Trophoblast cell (in vitro differentiated cells and primary cell): Measurements from ENCODE around the gene CLNK.

ENCODE experiments used
- DNase-seq, 2 donors: peaks; one replicate each; pipeline ENCODE4 v3.0.0-alpha.2; 2016
- H2AFZ ChIP-seq: 2 replicates; pipeline ENCODE4 v1.6.1; 2013; ENCODE audit warnings: low read length, moderate library complexity, mild to moderate bottlenecking; ENCODE audit not compliant: insufficient read depth, poor library complexity
- H2AK5ac ChIP-seq: 2 replicates; pipeline ENCODE4 v1.6.1; 2013; ENCODE audit warnings: mild to moderate bottlenecking, low read length
- H2BK120ac ChIP-seq: 2 replicates; pipeline ENCODE4 v1.6.1; 2013; ENCODE audit warnings: low read length, mild to moderate bottlenecking, moderate library complexity; ENCODE audit not compliant: insufficient read depth, poor library complexity
- H2BK12ac ChIP-seq: 2 replicates; pipeline ENCODE4 v1.6.1; 2013; ENCODE audit warnings: mild to moderate bottlenecking, low read length, moderate library complexity
- H2BK5ac ChIP-seq: 2 replicates; pipeline ENCODE4 v1.6.1; 2013; ENCODE audit warnings: low read length, low read depth, moderate library complexity, mild to moderate bottlenecking; ENCODE audit not compliant: poor library complexity
- H3K14ac ChIP-seq: 2 replicates; pipeline ENCODE4 v1.6.1; 2013; ENCODE audit warnings: mild to moderate bottlenecking, low read length
- H3K18ac ChIP-seq: 2 replicates; pipeline ENCODE4 v1.6.1; 2013; ENCODE audit warnings: mild to moderate bottlenecking, low read length
- H3K23ac ChIP-seq: 2 replicates; pipeline ENCODE4 v1.6.1; 2013; ENCODE audit warnings: low read length
- H3K27ac ChIP-seq: 2 replicates; pipeline ENCODE4 v1.5.1; 2013; ENCODE audit warnings: low read depth, mild to moderate bottlenecking, inconsistent platforms, low read length, moderate library complexity
- H3K27me3 ChIP-seq: 2 replicates; pipeline ENCODE4 v1.6.1; 2013; ENCODE audit warnings: inconsistent platforms, mild to moderate bottlenecking, low read length, moderate library complexity; ENCODE audit not compliant: insufficient read depth
- H3K36me3 ChIP-seq, 2 experiments: 1 replicate in 1 of 2; 2 replicates in 1 of 2; pipeline ENCODE4 v1.6.1; 2013; ENCODE audit warnings: low read length in 2 of 2, mild to moderate bottlenecking in 2 of 2, moderate library complexity in 1 of 2; ENCODE audit not compliant: insufficient read depth in 2 of 2, control insufficient read depth in 1 of 2
- H3K4ac ChIP-seq: 2 replicates; pipeline ENCODE4 v1.6.1; 2013; ENCODE audit warnings: low read depth, mild to moderate bottlenecking, low read length, moderate library complexity
- H3K4me1 ChIP-seq, 2 experiments: 1 replicate in 1 of 2; 2 replicates in 1 of 2; pipeline ENCODE4 v1.6.1; 2013; ENCODE audit warnings: low read length in 2 of 2, mild to moderate bottlenecking in 2 of 2, moderate library complexity in 1 of 2; ENCODE audit not compliant: insufficient read depth in 2 of 2, control insufficient read depth in 1 of 2
- H3K4me2 ChIP-seq: 2 replicates; pipeline ENCODE4 v1.6.1; 2013; ENCODE audit warnings: inconsistent platforms, mild to moderate bottlenecking, low read length, moderate library complexity
- H3K4me3 ChIP-seq: 2 replicates; pipeline ENCODE4 v1.5.1; 2013; ENCODE audit warnings: mild to moderate bottlenecking, low read depth, low read length, inconsistent platforms
- H3K79me1 ChIP-seq: one replicate; pipeline ENCODE4 v1.6.1; 2013; ENCODE audit warnings: low read length
- H3K79me2 ChIP-seq: 2 replicates; pipeline ENCODE4 v1.6.1; 2013; ENCODE audit warnings: low read length, mild to moderate bottlenecking; ENCODE audit not compliant: control insufficient read depth, insufficient read depth, poor library complexity
- H3K9ac ChIP-seq: 2 replicates; pipeline ENCODE4 v1.6.1; 2013; ENCODE audit warnings: mild to moderate bottlenecking, low read length
- H3K9me3 ChIP-seq: 2 replicates; pipeline ENCODE4 v1.6.1; 2013; ENCODE audit warnings: low read depth, mild to moderate bottlenecking, control low read depth, inconsistent platforms, low read length; ENCODE audit not compliant: insufficient read depth
- H4K12ac ChIP-seq: 2 replicates; pipeline ENCODE4 v1.6.1; 2013; ENCODE audit warnings: low read depth, mild to moderate bottlenecking, low read length, moderate library complexity
- H4K8ac ChIP-seq: 2 replicates; pipeline ENCODE4 v1.6.1; 2013; ENCODE audit warnings: low read depth, mild to moderate bottlenecking, low read length, moderate library complexity
- H4K91ac ChIP-seq: one replicate; pipeline ENCODE4 v1.6.1; 2013; ENCODE audit warnings: low read depth, mild to moderate bottlenecking, low read length, moderate library complexity
- WGBS: extraction: QIAGEN DNeasy Blood & Tissue Kit; methylation state at CpG from one replicate; pipeline ENCODE4 v1.1.7; 2013; ENCODE audit warnings: missing lambda C conversion rate; ENCODE audit not compliant: insufficient read length, insufficient coverage; ENCODE audit errors: extremely low coverage; 5-methylcytosine and 5-hydroxymethylcytosine counted together

The CLNK gene

DNA sequence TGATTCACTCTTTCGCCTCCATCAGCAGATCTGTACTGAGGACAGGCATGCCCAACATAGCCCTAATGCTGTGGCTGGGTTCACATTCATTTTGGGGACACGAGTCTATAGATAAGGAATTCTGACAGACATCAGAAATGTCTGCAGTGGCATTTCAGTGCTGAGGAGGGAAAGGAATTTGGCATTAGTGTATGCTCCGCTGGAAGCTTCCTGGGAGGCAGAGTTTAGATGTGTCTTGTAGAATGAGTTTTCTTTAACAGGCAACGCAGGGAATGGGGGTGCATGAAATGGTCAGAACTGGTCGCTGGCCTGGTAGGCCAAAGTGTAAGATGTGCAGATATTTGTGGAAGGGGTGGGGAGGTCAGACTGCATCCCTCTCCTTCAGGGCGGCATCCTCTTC lies 183.8 kb downstream of the CLNK start:
- no peak overlapping the region for H3K18ac ChIP-seq
- H3K9ac ChIP-seq: no peak overlapping the region
- no peak overlapping the region for H4K91ac ChIP-seq

GRCh38 chr4:10496200-10496599 lies 188.4 kb downstream of the CLNK start:
- Histone ChIP-seq H3K4me2 (no peak overlapping the region), H3K9ac (no peak overlapping the region), H3K79me1 (no peaks in the 10 kb centered on the region), H3K36me3 (no peaks in the 10 kb centered on the region), H4K8ac (no peak overlapping the region), H4K12ac (no peak overlapping the region), H3K14ac (no peak overlapping the region), H2BK120ac (no peak overlapping the region), H3K4me1 (peaks cover 0 to 2% of the 10 kb centered on the region in 2 experiments), H3K9me3 (no peaks in the 10 kb centered on the region), H3K23ac (no peak overlapping the region), H3K27ac (no peak overlapping the region), H2BK5ac (no peak overlapping the region), H3K4me3 (no peak overlapping the region), H2AFZ (no peak overlapping the region), H3K27me3 (no peaks in the 10 kb centered on the region), H3K79me2 (no peaks in the 10 kb centered on the region), H2AK5ac (no peak overlapping the region), H4K91ac (no peak overlapping the region), H3K4ac (no peak overlapping the region), H2BK12ac (no peak overlapping the region), H3K18ac (no peak overlapping the region)
- DNase-seq: no peak
- no CpG with 5 or more reads among the region's 4 CpGs for WGBS

More for the DNA sequence above, 183.8 kb downstream of the CLNK start:
- Histone ChIP-seq H3K36me3 (no peaks in the 10 kb centered on the region), H3K4ac (no peak overlapping the region), H3K4me2 (no peak overlapping the region), H2BK120ac (no peak overlapping the region), H3K27ac (no peak overlapping the region), H2BK5ac (no peak overlapping the region), H2BK12ac (no peak overlapping the region), H3K9me3 (no peaks in the 10 kb centered on the region), H3K79me1 (no peaks in the 10 kb centered on the region), H3K4me3 (no peak overlapping the region), H4K12ac (no peak overlapping the region), H3K27me3 (no peaks in the 10 kb centered on the region), H3K23ac (no peak overlapping the region), H3K14ac (no peak overlapping the region), H2AFZ (no peak overlapping the region), H4K8ac (no peak overlapping the region), H3K4me1 (peaks cover 0 to 2% of the 10 kb centered on the region in 2 experiments), H2AK5ac (no peak overlapping the region), H3K79me2 (no peaks in the 10 kb centered on the region)
- no CpG with 5 or more reads among the region's 6 CpGs for WGBS
- no peak for DNase-seq

DNA sequence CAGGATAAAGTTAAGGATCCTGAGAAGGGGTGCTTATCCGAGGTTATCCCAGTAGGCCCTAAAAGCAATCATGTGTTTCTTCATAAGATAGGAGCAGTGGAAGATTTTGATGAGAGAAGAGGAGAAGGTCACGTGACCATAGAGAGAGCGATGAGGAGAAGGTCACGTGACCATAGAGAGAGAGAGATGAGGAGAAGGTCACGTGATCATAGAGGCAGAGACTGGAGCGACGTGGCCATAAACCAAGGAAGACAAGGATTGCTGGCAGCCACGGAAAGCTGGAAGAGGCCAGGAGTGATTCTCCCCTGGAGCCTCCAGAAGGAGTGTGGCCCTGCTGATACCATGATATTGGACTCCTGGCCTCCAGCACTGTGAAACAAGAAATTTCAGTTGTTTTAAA lies 188.9 kb downstream of the CLNK start:
- H3K27ac ChIP-seq: no peak overlapping the region
- no CpG with 5 or more reads among the region's 8 CpGs for WGBS

GRCh38 chr4:10492464-10492863 lies 192.1 kb downstream of the CLNK start:
- no peaks in the 10 kb centered on the region for H3K79me2 ChIP-seq
- H2BK120ac ChIP-seq: no peak overlapping the region
- no peak overlapping the region for H2AFZ ChIP-seq
- H3K23ac ChIP-seq: no peak overlapping the region
- no peaks in the 10 kb centered on the region for H3K36me3 ChIP-seq
- no peaks in the 10 kb centered on the region for H3K79me1 ChIP-seq
- no peak overlapping the region for H3K14ac ChIP-seq
- H3K9me3 ChIP-seq: no peaks in the 10 kb centered on the region
- no peaks in the 10 kb centered on the region for H3K4me1 ChIP-seq
- H2BK12ac ChIP-seq: no peak overlapping the region
- no peak overlapping the region for H3K4ac ChIP-seq
- no peak overlapping the region for H4K12ac ChIP-seq
- H3K27me3 ChIP-seq: no peaks in the 10 kb centered on the region
- DNase-seq: no peak
- no CpG with 5 or more reads among the region's 11 CpGs for WGBS
- H3K9ac ChIP-seq: no peak overlapping the region
- H3K27ac ChIP-seq: no peak overlapping the region
- no peak overlapping the region for H2AK5ac ChIP-seq
- no peak overlapping the region for H4K8ac ChIP-seq
- no peak overlapping the region for H3K4me2 ChIP-seq
- no peak overlapping the region for H3K4me3 ChIP-seq
- no peak overlapping the region for H4K91ac ChIP-seq
- H3K18ac ChIP-seq: no peak overlapping the region
- no peak overlapping the region for H2BK5ac ChIP-seq

More for the DNA sequence above, 188.9 kb downstream of the CLNK start:
- no peaks in the 10 kb centered on the region for H3K79me1 ChIP-seq
- no peak overlapping the region for H3K4me3 ChIP-seq
- H3K4me2 ChIP-seq: no peak overlapping the region
- H3K4ac ChIP-seq: no peak overlapping the region
- no peak overlapping the region for H2BK120ac ChIP-seq
- H2AK5ac ChIP-seq: no peak overlapping the region
- H3K36me3 ChIP-seq: no peaks in the 10 kb centered on the region
- H4K12ac ChIP-seq: no peak overlapping the region
- H2AFZ ChIP-seq: no peak overlapping the region
- H4K91ac ChIP-seq: no peak overlapping the region
- no peak overlapping the region for H4K8ac ChIP-seq
- no peaks in the 10 kb centered on the region for H3K27me3 ChIP-seq
- no peaks in the 10 kb centered on the region for H3K9me3 ChIP-seq
- no peak for DNase-seq
- no peak overlapping the region for H3K9ac ChIP-seq
- H2BK12ac ChIP-seq: no peak overlapping the region
- no peaks in the 10 kb centered on the region for H3K4me1 ChIP-seq
- no peak overlapping the region for H3K23ac ChIP-seq
- no peak overlapping the region for H3K18ac ChIP-seq
- H3K14ac ChIP-seq: no peak overlapping the region
- no peak overlapping the region for H2BK5ac ChIP-seq
- no peaks in the 10 kb centered on the region for H3K79me2 ChIP-seq
